ENCODE data around the gene AASDH.
"Not testable (repeated sequence)": the region's sequence is repeated elsewhere in the genome, so short reads cannot be mapped to it uniquely, and the experiment has no call there.

AASDH gene

DNA sequence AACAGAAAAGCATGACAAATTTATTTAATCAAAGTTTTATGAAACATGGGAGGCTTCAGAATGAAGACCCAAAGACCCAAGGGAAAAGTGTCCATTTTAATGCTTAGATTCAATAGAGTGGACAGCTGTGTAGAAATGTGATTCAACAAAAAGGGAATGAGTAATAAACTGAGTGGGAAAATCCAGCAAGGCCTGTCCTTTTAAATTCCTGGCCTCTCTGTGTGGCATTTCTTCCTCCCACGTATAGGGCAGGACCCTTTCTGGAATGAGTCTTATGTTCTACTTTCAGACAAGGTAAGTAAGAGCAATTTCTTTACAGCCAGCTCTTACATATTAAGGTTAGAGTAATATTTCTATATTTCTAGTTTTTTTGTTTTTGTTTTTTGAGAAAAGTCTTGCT is 14.5 kb downstream of the AASDH start:
- peak; percentile 28 for DNase-seq (ENCODE audit: low read depth)
- TF ChIP-seq, protein P1, sequence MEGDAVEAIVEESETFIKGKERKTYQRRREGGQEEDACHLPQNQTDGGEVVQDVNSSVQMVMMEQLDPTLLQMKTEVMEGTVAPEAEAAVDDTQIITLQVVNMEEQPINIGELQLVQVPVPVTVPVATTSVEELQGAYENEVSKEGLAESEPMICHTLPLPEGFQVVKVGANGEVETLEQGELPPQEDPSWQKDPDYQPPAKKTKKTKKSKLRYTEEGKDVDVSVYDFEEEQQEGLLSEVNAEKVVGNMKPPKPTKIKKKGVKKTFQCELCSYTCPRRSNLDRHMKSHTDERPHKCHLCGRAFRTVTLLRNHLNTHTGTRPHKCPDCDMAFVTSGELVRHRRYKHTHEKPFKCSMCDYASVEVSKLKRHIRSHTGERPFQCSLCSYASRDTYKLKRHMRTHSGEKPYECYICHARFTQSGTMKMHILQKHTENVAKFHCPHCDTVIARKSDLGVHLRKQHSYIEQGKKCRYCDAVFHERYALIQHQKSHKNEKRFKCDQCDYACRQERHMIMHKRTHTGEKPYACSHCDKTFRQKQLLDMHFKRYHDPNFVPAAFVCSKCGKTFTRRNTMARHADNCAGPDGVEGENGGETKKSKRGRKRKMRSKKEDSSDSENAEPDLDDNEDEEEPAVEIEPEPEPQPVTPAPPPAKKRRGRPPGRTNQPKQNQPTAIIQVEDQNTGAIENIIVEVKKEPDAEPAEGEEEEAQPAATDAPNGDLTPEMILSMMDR (IDR thresholded peaks at IDR 0.05; ENCODE audit: insufficient read depth, low read depth, low read length, missing control alignments), result no peak

DNA sequence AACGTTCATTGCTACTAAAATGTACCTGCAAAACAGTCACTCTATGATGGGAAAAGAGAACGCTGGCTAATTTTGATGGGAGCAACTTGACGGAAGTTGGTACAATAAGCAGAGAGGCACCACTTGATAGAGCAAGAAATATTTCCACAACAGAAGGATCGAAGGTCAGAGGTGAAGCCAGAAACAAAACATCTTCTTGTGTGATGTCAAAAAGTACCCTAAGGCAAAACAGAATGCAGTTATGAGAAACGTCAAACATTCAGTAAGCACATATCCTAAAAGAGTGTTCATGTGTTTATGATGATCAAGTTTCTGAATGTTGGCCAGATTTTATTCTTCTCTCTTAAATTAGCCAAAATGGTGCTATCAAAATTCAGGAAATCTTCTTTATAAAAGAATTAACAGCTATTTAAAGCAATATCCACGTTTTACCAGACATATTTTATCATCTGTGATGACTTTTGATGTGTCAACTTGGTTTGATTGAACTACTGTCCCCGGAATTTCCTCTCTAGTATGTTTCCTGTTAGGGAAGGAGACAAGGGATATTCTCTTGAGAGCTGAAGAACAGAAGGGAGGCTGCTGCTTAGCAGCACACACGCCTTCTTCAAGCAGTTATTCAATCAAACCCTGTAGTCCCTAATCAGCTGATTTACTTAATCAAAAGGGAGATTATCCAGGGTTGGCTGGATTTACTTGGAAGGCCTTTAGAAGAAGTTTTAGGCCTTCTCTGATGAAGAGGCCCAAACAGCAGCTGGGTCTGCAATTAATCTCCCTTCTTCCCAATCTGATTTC is 15.7 kb downstream of the AASDH start:
- TF ChIP-seq, protein P1 (IDR thresholded peaks at IDR 0.05; ENCODE audit: insufficient read depth, low read depth, low read length, missing control alignments), result no peak
- DNase-seq (ENCODE audit: low read depth), result no peak
- no peak overlapping the region for H3K4me3 ChIP-seq (ENCODE audit: low read length)

More for the DNA sequence above, 14.5 kb downstream of the AASDH start:
- no peak overlapping the region for H3K4me3 ChIP-seq (ENCODE audit: low read length)

DNA sequence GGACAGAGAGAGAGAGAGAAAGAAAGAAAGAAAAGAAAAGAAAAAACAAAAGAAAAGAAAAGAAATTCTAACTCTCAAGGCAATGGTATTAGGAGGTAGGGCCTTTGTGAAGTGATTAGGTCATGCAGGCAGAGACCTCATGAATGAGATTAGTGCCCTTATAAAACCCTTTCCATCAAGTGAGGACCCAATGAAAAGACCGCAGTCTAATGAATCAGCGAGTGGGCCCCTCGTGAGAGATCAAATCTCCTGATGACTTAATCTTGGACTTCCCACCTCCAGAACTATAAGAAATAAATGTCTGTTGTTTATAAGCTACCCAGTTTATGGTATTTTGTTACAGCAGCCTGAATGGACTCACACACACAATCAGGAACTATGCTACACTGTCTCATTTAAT is 16.9 kb downstream of the AASDH start:
- DNase-seq (ENCODE audit: low read depth), result no peak
- TF ChIP-seq, protein P1 (IDR thresholded peaks at IDR 0.05; ENCODE audit: insufficient read depth, low read depth, low read length, missing control alignments), result no peak
- H3K4me3 ChIP-seq (ENCODE audit: low read length), result no peak overlapping the region

DNA sequence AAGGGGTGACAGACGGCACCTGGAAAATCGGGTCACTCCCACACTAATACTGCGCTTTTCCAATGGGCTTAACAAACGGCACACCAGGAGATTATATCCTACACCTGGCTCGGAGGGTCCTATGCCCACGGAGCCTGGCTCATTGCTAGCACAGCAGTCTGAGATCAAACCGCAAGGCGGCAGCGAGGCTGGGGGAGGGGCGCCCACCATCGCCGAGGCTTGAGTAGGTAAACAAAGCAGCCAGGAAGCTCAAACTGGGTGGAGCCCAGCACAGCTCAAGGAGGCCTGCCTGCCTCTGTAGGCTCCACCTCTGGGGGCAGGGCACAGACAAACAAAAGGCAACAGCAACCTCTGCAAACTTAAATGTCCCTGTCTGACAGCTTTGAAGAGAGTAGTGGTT is 24.3 kb downstream of the AASDH start:
- H3K4me3 ChIP-seq (ENCODE audit: low read length); DNase-seq (ENCODE audit: low read depth): not testable (repeated sequence)

DNA sequence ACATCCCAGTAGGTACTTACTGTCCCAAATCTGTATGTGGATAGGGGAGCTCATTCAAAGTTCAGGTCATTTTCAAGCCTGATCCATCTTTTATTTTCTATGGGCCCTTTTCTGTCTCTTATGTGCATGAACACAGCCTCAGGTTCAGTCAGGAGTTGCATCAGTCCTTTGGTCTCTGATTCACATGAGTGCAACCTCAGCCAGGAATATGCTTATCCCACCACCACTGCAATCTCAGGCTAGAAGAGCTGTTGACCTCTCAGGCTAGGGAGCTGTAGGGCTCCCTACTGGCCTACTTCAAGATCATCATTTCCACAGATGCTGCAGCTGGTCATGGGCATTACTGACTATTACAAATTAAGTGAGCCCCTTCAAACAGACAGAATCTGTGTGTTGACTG is 27.2 kb downstream of the AASDH start:
- no peak overlapping the region for H3K4me3 ChIP-seq (ENCODE audit: low read length)
- DNase-seq (ENCODE audit: low read depth), result peak; percentile 3
- TF ChIP-seq, protein P1 (IDR thresholded peaks at IDR 0.05; ENCODE audit: insufficient read depth, low read depth, low read length, missing control alignments), result no peak

DNA sequence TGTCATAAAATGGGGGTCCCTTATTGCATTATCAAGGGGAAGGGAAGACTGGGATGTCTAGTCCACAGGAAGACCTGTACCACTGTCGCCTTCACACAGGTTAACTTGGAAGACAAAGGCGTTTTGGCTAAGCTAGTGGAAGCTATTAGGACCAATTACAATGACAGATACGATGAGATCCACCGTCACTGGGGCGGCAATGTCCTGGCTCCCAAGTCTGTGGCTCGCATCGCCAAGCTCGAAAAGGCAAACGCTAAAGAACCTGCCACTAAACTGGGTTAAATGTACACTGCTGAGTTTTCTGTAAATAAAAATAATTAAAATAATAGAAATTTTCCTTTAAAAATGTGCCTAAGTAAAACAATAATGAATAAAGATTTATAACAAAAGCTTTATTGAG is 30.6 kb downstream of the AASDH start:
- no peak overlapping the region for H3K4me3 ChIP-seq (ENCODE audit: low read length)
- TF ChIP-seq, protein P1 (IDR thresholded peaks at IDR 0.05; ENCODE audit: insufficient read depth, low read depth, low read length, missing control alignments), result no peak
- DNase-seq (ENCODE audit: low read depth), result no peak

DNA sequence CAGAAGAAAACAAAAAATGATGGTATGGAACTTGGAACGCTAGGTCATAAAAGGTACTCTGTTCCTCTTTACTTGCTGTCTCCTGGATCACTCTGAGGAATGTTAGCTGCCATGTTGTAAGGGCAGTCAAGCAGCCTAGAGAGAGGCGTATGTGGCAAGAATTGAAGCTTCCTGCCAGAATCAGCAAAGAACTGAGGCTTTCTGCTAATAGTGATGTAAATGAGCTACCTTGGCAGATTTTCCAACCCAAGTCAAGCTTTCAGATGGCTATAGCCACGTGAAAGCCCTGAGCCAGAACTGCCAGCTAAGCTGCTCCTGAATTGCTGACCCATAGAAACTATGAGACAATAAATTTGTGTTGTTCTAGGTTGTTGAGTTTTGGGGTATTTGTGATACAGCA is 38.7 kb downstream of the AASDH start:
- no peak for DNase-seq (ENCODE audit: low read depth)
- TF ChIP-seq, protein P1 (IDR thresholded peaks at IDR 0.05; ENCODE audit: insufficient read depth, low read depth, low read length, missing control alignments), result no peak

More for the DNA sequence above, 38.7 kb downstream of the AASDH start:
- no peak overlapping the region for H3K4me3 ChIP-seq (ENCODE audit: low read length)

Data from epithelial cell of esophagus (primary cell).